GM12878 (cell line): ENCODE results near the gene ATP5F1D. TPM values are rescaled to one million over a fixed set of nuclear protein-coding genes. Genes with fewer than 3 reads are reported as not detected.
A peak's percentile ranks its signal among the peaks of the same experiment; 100 is the strongest.

Experiments used
- ASH2L ChIP-seq: fragments of 300-600, 200-600 bp; sonication (generic); IDR thresholded peaks from 2 replicates; pipeline ENCODE4 v1.6.1; 2017; ENCODE audit warnings: low read depth, mild to moderate bottlenecking, borderline replicate concordance
- BACH1 ChIP-seq: fragments of 450-650 bp; IDR thresholded peaks from 2 replicates; pipeline ENCODE4 v1.6.1; 2017; ENCODE audit warnings: mild to moderate bottlenecking, borderline replicate concordance
- BCL11A ChIP-seq: IDR thresholded peaks from 2 replicates; pipeline ENCODE4 v1.6.1; 2011; ENCODE audit warnings: low read depth, low read length
- CBX3 ChIP-seq: fragments of 200-600 bp; sonication (generic); IDR thresholded peaks from 2 replicates; pipeline ENCODE4 v1.6.1; 2016; ENCODE audit warnings: low read depth, borderline replicate concordance
- E4F1 ChIP-seq: fragments of 450-650 bp; IDR thresholded peaks from 2 replicates; pipeline ENCODE4 v1.6.1; 2018; ENCODE audit warnings: borderline replicate concordance, mild to moderate bottlenecking; ENCODE audit not compliant: partially characterized antibody
- HCFC1 ChIP-seq: fragments of 150-350 bp; IDR thresholded peaks from 2 replicates; pipeline ENCODE4 v1.6.1; 2014; ENCODE audit warnings: low read length
- HDGF ChIP-seq: fragments of 450-650 bp; IDR thresholded peaks from 2 replicates; pipeline ENCODE4 v1.6.1; 2016; ENCODE audit warnings: antibody characterized with exemption
- JUNB ChIP-seq: IDR thresholded peaks from 2 replicates; pipeline ENCODE4 v1.6.1; 2016; ENCODE audit warnings: antibody characterized with exemption, mild to moderate bottlenecking
- KDM1A ChIP-seq: fragments of 200-600 bp; sonication (generic); IDR thresholded peaks from 2 replicates; pipeline ENCODE4 v1.6.1; 2016; ENCODE audit warnings: borderline replicate concordance
- MEF2B ChIP-seq: fragments of 450-650 bp; IDR thresholded peaks from 2 replicates; pipeline ENCODE4 v1.6.1; 2018; ENCODE audit warnings: mild to moderate bottlenecking, moderate library complexity; ENCODE audit not compliant: partially characterized antibody, poor library complexity, severe bottlenecking
- MYC ChIP-seq: IDR thresholded peaks from 2 replicates; pipeline ENCODE4 v1.6.1; 2011; ENCODE audit warnings: mild to moderate bottlenecking, low read length, moderate library complexity, inconsistent platforms; ENCODE audit not compliant: insufficient read depth, insufficient replicate concordance, insufficient read length, severe bottlenecking
- NRF1 ChIP-seq: conservative IDR thresholded peaks from 2 replicates; pipeline ENCODE4 v1.6.1; 2011; ENCODE audit warnings: mild to moderate bottlenecking, low read depth, low read length, improper control_type of control experiment
- PAX5 ChIP-seq: IDR thresholded peaks from 2 replicates; pipeline ENCODE4 v1.6.1; 2011; ENCODE audit warnings: low read depth, low read length, borderline replicate concordance
- PRDM15 ChIP-seq: fragments of 450-650 bp; formaldehyde crosslinking; IDR thresholded peaks from 2 replicates; pipeline ENCODE4 v1.4.0; 2020; ENCODE audit warnings: mild to moderate bottlenecking, moderate library complexity
- RELA ChIP-seq: fragments of 450-650 bp; IDR thresholded peaks from 2 replicates; pipeline ENCODE4 v1.8.0; 2014; ENCODE audit warnings: borderline replicate concordance; ENCODE audit not compliant: partially characterized antibody
- REST ChIP-seq: IDR thresholded peaks from 2 replicates; pipeline ENCODE4 v1.6.1; 2012; ENCODE audit warnings: mild to moderate bottlenecking, low read depth, low read length
- SIX5 ChIP-seq: IDR thresholded peaks from 2 replicates; pipeline ENCODE4 v1.6.1; 2011; ENCODE audit warnings: mild to moderate bottlenecking, low read depth, low read length, moderate library complexity; ENCODE audit not compliant: severe bottlenecking
- SMARCA5 ChIP-seq: fragments of 450-650 bp; IDR thresholded peaks from 2 replicates; pipeline ENCODE4 v1.6.1; 2017; ENCODE audit warnings: mild to moderate bottlenecking
- SREBF1 ChIP-seq: IDR thresholded peaks from 2 replicates; pipeline ENCODE4 v1.6.1; 2012; ENCODE audit warnings: mild to moderate bottlenecking, low read length
- STAT3 ChIP-seq: IDR thresholded peaks from 2 replicates; pipeline ENCODE4 v1.6.1; 2011; ENCODE audit warnings: low read depth, low read length, improper control_type of control experiment
- TCF7 ChIP-seq: IDR thresholded peaks from 2 replicates; pipeline ENCODE4 v1.6.1; 2014; ENCODE audit warnings: antibody characterized with exemption, borderline replicate concordance
- polyA plus RNA-seq, 11 experiments: library from polyadenylated mRNA; depleted of rRNA in 4 of 11; unstranded in 6 of 11; stranded (reverse) in 5 of 11; fragments of >200 nt; fragmentation: Nextera tagmentation in 4 of 11; fragmentation: Illumina TruSeq in 1 of 11; extraction: Ambion mirVana in 4 of 11; extraction: Trizol in 1 of 11; gene quantifications; 1 replicate in 1 of 11; 2 replicates in 10 of 11; pipeline versions ENCODE4 v1.2.1 to v1.2.3, GENCODE V29; 2011 to 2016; ENCODE audit warnings: inconsistent platforms in 2 of 11, missing spikeins in 2 of 11, low read depth in 1 of 11
- total RNA-seq, 4 experiments: library from RNA; depleted of rRNA in 3 of 4; stranded (reverse); fragments of >200 nt in 3 of 4; fragmentation: Illumina TruSeq in 1 of 4; extraction: Trizol in 1 of 4; gene quantifications; 2 replicates each; pipeline versions ENCODE4 v1.2.1 to v1.2.3, GENCODE V29; 2013 to 2021

Gene ATP5F1D
- total and polyA plus RNA-seq, 10 of the 15 experiments (the other 5 are each of a cell fraction or from before 2014, with no cell fraction given): 7.2 to 357 (median 49.5) TPM

GRCh38 chr19:1239796-1240737 lies 1.5 kb upstream of the ATP5F1D start (continued):
- TF ChIP-seq PRDM15 (CRISPR knock-in tag) (0 out of 2 replicates have a peak, but pooled peaks have one; percentile 50), BCL11A (no peak), ASH2L (no peak), NRF1 (peak; percentile 82), RELA (peak; percentile 88), JUNB (no peak), E4F1 (no peak), MYC (no peak), CBX3 (no peak), SREBF1 (no peak), SIX5 (peak; percentile 25), KDM1A (no peak), HCFC1 (peak; percentile 42), SMARCA5 (peak; percentile 86; the same call in 1 of the 2 replicates), MEF2B (no peak), PAX5 (peak; percentile 47; the same call in 1 of the 2 replicates), REST (no peak), BACH1 (peak; percentile 85), TCF7 (no peak), HDGF (no peak), STAT3 (no peak)
